ENCODE results near the gene DMXL1.

Gene DMXL1

DNA sequence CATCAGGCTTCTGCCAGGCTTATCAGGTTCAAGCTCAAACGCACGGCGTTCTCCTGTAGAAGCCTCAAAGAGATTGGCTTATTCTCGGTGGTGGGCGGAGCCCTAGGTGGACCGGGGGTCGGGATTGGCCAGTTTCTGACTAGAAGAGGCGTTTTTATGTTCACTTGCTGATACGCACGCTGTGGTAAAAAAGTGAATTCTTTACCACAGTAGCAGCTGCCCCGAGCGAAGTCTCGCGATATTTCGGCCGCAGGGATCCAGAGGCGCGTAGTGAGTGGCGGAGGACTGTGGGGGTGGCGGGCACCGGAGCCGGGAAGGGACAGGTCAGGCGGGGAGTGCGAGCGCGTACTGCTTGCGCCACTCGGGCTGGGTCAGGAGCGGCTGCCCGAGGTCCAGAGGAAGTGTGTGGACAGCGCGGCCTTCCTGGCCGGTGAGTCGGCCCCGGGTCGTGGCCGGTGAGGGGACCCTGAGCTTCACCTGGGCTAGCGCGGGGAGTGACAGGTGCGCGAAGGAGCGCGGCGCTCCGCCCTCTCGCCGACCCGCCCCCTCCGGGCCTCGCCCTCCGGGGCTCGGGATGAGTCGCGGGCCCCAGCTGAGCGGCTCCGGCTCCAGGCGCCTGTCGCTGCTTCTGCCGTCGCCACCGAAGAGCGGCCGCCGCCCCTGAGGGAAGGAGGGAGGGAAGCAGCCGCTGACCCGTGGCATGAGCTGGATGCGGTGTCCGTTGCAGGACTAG lies at the start of gene DMXL1:
DMXL1 (plus strand) TSS at position 260 of the 733 bp plus-strand sequence. CDS start 483 bp downstream, outside the sequence.
- peak; percentile 98 for DNase-seq

DNA sequence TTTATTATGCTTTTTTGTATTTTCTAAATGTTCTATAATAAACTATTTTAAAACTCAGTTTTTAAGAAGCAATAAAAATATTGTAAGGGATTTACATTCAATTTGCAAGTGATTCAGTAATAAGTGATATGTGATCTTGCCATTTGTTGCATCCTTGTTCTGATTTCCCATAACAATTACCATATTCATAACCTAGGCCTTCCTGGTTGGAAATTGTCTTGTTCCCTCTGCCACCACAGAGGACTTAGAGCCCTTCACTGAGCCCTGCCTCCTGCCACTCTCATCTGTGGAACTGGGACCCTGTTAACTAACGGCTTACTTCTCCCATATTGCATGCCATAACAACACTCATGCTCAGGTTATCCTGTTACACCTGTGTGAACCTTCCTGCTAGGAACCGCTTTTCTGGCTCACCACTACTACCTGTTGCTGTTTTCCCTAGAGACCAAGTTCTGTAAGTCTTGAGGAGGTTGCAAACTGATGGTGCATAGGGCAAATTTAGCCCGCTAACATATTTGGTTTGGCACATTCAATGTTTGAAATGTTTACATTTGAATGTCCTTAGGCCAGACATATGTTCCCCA lies 49.6 kb upstream of the DMXL1 start:
- no peak for DNase-seq

DNA sequence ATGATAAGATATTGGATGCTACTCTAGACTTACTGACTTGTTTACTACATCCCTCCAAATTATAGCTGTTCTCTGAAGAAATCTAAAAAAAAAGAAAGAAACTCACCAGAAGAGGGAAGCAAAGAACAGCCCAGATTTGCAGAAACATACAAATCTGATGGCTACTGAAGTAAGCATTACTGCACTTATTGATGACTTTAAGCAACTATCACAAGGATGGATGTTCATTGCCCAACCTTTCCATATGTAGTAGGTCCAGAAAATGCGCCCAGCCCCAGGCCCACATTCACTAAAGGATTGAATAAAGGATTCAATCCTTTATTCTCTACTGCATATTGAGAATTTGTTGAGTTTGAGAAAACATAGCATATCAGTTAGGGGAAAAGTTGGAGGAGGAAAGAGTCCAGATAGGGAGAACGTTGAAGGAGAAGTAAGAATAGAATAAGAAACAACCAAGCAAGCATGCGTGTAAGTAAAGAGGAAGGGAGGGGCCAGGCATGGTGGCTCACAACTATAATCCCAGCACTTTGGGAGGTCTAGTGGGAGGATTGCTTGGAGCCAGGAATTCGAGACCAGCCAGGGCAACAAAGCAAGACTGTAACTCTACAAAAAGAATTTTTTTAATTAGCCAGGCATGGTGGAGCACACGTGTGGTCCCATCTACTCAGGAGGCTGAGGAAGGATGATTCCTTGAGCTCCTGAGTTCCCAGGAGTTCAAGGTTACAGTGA lies 48.7 kb upstream of the DMXL1 start:
- DNase-seq = no peak

DNA sequence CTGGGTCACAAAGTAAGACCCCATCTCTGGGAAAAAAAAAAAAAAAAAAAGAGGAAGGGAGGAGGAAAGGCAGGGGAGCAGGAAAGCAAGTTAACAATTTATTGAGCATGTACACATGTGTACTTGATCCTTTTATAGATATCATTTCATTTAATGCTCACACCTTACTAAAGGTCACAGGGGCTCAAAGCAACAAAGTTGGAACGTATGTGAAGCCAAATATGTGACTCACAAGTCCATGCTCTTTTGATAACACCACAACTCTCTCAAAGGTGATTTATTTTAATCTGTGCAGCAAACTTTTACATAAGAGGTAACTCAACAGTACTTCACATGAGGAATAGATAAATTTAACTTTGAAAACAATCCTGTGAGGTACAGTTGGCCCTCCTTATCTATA lies 48.1 kb upstream of the DMXL1 start:
- no peak for DNase-seq

DNA sequence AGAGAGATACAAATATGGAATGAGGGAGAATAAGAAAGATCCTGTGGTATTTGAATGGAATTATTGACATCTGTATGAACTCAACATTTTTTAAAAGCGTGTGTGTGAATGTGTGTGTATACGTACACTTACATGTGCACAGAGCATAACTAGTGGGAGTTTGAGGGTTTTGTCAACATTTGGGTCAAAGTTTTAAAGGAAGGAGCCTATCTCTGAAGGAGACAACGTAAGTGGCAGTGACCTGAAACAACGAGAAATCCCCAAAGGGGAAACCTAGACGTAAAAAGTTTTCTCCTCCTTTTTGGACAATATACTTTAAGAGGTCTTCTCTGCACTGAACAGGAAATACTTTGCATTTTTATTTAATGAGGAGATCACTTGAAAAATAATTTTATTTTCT lies 42.3 kb upstream of the DMXL1 start:
- no peak for DNase-seq

DNA sequence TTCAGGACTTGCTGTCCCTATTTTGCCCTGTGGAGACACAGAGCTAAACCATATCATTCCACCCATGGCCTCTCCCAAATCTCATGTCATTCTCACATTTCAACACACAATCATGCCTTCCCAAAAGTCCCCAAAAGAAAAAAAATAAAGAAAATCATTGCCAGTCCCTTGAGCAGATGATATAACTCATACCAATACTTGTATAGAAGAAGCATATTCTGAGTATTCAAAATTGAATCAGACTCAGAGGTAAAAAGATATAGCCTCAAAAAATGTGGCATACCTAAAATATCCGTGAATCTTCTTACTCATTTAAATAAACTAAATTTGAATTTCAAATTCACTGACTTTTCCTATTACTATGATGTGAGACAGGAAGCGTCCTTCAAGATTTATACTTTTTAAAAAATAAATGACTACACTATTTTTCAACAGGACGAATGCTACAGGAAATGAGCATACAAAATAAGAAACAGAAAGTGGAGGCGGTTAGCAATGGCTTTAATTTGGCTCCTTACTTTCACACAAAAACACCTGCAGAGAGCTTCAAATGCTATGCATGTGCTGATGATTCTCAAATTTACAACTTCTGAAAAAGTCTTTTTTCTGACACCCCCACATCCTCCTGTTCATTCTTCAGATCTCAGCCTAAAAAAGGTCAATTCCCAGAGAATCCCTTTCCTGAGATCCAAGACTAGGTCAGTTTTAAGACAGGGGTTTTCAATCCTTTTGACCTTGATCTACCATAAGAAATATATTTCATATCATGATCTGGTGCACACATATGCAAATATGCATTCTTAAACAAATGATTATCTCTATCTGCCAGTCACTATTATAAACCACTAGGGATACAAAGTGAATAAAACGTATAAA lies 39.6 kb upstream of the DMXL1 start:
- no peak for DNase-seq

DNA sequence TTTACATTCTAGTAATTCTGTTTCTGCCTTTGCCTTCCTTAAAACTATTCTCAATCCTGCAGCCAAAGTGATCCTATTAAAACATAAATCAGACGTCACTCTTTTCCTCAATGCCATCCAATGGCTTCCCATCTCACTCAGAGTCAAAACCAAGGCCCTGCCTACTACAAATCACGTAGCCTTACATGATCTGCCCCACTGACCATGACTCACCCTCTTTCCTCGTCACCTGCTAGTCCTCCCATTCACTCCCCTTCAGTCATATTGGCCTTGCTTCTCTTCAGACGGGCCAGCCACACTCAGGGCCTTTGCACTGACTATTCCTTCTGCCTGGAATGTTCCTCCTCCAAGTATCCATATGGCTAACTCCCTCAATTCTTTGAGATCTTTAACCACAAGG lies 39.0 kb upstream of the DMXL1 start:
- DNase-seq = no peak

GRCh38 chr5:119032656-119033055 lies 38.2 kb upstream of the DMXL1 start:
- no peak for DNase-seq

DNA sequence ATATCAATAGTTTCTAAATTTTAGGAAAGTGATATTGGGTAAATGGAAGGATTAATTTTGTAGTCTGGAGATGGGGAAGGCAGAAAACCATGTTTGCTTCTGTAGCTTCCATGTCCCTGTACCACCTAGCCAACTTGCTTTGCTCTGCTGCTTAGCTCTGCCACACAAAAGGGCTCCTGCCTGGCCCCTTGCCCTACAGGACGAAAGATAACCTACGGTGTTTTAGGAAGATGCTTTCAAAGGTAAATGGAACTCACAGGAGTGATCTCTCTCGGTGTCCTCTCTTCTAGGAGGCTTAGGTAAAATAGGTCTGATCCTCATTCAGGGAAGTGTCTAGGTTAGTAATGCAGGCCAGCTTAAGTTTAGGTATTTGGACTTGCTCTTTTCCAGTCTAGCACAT lies 37.8 kb upstream of the DMXL1 start:
- DNase-seq = no peak

GRCh38 chr5:119036101-119036762 lies 34.7 kb upstream of the DMXL1 start:
- no peak for DNase-seq

- DNase-seq = no peak
Measured at GRCh38 chr5:119037496-119038215, 33.2 kb upstream of the DMXL1 start.

GRCh38 chr5:119048246-119048645 lies 22.6 kb upstream of the DMXL1 start:
- no peak for DNase-seq

GRCh38 chr5:119049824-119050449 lies 20.9 kb upstream of the DMXL1 start:
- DNase-seq = no peak

DNA sequence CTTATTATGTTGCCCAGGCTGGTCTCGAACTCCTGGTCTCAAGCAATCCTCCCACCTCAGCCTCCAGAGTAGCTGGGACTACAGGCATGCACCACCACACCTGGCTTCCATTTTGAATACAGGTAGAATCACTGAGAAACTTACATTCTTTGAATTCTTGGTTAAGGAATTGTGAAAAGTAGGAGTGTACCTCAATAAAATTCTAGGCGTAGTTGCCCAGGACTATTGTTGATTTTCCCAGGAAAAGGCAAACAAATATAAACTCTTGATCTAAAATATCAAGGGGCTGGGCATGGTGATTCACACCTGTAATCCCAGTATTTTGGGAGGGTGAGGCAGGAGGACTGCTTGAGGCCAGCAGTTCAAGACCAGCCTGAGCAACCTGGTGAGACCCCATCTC lies 16.8 kb upstream of the DMXL1 start:
- DNase-seq = no peak

DNA sequence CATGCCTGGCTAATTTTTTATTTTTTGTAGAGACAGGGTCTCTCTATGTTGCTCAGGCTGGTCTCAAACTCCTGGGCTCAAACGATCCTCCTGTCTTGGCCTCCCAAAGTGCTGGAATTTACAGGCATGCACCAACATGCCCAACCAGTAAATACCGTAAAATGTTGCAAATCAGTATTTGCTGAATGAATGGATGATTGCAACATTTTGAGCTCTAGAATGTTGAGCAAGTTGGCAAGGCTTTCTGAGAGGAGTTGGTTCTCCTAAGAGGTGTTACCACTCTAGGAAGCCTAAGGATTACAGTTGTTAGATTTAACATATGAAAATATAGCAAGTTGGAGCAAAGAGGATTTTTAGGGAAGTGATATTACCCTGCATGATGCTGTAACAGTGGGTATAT lies 15.6 kb upstream of the DMXL1 start:
- DNase-seq = no peak

DNA sequence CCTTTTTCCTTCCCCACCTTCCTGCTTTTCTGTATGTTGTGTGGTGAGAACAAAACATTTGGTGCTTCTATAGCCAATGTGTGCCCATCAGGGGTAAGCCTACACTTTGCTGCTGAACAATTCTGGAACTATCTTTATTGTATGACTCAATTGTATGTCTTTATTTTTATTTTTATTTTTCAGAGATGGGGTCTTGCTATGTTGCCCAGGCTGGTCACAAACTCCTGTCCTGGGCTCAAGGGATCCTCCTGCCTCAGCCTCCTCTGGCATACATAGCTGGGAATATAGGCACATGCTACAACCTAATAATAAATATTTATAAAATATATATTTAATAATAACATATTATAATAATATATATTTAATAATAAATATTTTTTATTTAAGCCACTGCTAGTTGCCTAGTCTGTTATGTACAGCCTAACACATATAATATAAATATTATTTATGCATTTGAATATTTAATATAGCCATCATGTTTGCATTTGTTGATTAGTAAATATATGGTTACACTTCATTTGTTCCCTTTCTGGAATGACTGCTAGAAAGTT lies 11.8 kb upstream of the DMXL1 start:
- no peak for DNase-seq

DNA sequence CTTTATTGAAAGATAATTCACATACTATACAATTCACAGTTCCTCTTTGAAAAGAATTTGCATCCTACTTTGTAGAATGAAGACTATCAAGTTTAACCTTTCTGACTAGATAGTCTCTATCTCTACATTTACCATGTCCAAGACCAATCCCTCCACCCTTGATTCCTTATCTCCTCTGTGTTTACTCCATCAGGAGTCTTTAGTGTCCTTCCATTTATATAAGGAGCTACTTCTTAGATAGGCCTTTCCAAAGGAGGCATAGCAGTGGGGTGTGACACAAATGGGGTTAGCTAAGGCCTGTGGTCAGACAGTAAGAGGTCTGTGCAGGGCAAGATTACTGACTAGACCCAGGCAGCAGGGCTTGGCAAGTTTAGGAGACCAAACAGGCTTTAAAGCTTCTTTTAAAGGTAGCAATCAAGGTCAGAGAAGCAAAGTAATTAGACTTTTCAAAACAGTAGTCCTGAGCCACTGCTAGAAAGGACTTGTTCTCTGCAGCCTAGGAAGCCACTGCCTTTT lies 11.1 kb upstream of the DMXL1 start:
- DNase-seq = no peak

DNA sequence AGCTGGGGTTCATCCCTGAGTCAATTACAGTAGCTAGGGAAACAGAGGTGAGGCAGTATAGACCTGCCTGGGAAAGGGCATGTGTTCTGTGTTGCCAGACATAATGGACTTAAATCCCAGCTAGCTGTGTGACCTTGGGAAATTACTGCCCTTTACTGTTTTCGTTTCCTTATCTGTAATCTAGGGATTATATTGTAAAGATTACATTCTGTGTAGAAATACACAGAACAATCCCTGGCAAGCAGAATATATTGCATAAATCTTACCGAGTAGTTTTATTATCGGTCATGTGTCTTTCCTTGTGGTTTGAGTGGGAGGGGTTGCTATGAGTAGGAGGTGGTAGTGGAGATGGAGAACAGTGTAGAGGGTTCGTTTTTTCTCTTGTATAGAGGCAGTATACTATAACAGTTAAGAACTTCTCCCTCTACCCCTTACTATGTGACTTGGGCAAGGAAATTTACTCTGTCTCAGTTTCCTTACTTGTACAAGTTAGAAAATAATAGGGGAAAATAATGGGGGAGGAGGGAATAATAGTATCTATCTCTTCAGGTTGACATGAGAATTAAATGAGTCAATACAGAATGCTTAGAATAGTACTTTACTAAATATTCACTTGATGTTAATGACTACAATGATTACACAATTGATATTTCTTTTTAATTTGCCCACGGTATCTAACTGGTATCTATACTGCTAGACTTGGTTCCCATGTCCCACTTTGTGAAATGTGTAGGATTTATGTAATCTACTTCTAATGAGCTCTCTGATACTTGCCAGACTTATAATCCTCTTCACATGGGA lies 7.1 kb upstream of the DMXL1 start:
- DNase-seq = peak; percentile 2

DNA sequence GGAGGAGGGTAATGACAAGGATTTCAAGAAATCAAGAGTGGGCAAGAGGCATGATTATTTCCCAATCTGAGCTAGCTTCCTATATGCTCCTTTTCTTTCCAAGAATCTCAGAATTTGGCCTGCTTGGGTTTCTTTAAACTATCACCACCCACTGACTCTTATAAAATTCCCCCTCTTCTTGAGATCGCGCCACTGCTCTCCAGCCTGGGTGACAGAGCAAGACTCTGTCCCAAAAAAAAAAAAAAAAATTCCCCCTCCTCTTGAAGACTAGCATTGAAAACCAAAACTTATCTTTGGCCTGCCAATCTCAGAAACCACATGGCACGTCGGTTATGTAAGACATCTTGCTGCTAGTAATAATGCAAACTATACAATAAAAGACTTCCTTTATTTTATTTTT lies 3.4 kb upstream of the DMXL1 start:
- DNase-seq = no peak

DNA sequence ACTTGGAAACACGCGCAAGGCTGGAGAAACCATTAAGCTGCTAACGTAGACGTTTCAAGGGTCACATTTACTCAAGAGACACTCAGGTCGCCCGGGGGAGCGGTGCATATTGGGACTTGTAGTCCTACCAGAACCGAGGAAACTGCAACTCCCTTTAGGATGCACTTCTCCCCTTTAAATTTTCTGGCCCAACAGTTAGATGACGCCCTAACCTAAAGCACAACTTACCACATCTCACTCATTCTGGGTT lies 384 bp upstream of the DMXL1 start:
- peak; percentile 88 for DNase-seq

Data from stimulated activated naive CD4-positive, alpha-beta T cell treated with Interleukin-2 at 50 U/mL for 16 hours (primary cell).